ENCODE measurements around the gene AK8. TPM values are rescaled to one million over a fixed set of nuclear protein-coding genes. Genes with fewer than 3 reads are reported as not detected.

The AK8 gene
- total and polyA plus RNA-seq, 2 experiments from 2014 or later = 0.14 to 0.78 TPM

DNA sequence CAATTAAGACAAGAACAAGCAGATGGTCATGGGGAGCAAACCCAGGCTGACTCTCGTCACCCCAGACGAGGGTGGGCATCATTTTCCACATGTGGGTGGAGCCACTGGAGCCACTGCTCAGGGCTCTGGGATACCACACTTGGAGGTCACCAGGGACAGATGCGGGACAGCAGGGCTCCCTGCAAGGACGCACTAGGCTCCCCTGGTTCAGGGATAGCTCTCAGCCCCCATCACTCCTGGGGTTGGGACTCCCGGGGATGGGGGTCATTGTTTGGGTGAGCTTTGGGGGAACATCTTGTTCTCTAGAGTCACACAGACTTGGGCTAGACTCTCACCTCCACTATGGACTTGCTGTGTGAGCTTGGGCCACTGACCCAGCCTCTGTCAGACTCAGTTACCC lies 150.0 kb downstream of the AK8 start (continued):
- TF ChIP-seq, protein P1, sequence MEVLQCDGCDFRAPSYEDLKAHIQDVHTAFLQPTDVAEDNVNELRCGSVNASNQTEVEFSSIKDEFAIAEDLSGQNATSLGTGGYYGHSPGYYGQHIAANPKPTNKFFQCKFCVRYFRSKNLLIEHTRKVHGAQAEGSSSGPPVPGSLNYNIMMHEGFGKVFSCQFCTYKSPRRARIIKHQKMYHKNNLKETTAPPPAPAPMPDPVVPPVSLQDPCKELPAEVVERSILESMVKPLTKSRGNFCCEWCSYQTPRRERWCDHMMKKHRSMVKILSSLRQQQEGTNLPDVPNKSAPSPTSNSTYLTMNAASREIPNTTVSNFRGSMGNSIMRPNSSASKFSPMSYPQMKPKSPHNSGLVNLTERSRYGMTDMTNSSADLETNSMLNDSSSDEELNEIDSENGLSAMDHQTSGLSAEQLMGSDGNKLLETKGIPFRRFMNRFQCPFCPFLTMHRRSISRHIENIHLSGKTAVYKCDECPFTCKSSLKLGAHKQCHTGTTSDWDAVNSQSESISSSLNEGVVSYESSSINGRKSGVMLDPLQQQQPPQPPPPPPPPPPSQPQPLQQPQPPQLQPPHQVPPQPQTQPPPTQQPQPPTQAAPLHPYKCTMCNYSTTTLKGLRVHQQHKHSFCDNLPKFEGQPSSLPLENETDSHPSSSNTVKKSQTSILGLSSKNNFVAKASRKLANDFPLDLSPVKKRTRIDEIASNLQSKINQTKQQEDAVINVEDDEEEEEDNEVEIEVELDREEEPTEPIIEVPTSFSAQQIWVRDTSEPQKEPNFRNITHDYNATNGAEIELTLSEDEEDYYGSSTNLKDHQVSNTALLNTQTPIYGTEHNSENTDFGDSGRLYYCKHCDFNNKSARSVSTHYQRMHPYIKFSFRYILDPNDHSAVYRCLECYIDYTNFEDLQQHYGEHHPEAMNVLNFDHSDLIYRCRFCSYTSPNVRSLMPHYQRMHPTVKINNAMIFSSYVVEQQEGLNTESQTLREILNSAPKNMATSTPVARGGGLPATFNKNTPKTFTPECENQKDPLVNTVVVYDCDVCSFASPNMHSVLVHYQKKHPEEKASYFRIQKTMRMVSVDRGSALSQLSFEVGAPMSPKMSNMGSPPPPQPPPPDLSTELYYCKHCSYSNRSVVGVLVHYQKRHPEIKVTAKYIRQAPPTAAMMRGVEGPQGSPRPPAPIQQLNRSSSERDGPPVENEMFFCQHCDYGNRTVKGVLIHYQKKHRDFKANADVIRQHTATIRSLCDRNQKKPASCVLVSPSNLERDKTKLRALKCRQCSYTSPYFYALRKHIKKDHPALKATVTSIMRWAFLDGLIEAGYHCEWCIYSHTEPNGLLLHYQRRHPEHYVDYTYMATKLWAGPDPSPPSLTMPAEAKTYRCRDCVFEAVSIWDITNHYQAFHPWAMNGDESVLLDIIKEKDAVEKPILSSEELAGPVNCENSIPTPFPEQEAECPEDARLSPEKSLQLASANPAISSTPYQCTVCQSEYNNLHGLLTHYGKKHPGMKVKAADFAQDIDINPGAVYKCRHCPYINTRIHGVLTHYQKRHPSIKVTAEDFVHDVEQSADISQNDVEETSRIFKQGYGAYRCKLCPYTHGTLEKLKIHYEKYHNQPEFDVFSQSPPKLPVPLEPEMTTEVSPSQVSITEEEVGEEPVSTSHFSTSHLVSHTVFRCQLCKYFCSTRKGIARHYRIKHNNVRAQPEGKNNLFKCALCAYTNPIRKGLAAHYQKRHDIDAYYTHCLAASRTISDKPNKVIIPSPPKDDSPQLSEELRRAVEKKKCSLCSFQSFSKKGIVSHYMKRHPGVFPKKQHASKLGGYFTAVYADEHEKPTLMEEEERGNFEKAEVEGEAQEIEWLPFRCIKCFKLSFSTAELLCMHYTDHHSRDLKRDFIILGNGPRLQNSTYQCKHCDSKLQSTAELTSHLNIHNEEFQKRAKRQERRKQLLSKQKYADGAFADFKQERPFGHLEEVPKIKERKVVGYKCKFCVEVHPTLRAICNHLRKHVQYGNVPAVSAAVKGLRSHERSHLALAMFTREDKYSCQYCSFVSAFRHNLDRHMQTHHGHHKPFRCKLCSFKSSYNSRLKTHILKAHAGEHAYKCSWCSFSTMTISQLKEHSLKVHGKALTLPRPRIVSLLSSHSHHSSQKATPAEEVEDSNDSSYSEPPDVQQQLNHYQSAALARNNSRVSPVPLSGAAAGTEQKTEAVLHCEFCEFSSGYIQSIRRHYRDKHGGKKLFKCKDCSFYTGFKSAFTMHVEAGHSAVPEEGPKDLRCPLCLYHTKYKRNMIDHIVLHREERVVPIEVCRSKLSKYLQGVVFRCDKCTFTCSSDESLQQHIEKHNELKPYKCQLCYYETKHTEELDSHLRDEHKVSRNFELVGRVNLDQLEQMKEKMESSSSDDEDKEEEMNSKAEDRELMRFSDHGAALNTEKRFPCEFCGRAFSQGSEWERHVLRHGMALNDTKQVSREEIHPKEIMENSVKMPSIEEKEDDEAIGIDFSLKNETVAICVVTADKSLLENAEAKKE (CRISPR knock-in tag; IDR thresholded peaks at IDR 0.05) = no peak

DNA sequence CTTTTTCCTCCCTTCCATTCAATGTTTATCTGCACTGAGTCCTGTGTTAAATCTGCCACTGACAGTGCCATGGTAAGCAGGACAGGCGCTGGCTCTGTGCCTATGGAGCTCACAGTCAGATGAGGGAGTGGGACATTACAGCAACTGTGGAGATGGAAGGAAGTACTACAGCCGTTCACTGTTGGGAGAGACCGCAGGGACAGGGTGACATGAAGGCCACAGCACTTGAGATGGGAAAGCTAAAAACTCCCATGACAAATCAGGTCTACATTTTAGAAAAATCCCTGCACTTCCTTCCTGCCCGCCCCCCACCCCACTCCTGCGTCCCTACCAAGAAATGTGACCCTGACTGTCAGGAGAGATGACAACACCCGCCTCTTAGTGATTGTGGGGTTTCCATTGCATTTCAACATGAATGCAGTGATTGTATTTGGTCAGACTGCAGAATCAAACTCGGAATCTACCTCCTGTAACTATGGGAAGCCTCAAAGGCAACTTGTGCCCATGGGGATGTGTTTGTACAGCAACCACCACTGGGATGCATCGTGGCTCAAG lies 151.4 kb downstream of the AK8 start:
- no peak overlapping the region for H3K27ac Mint-ChIP-seq
- H3K36me3 ChIP-seq (ENCODE audit: insufficient read depth) = no peaks in the 10 kb centered on the region
- no peak for DNase-seq (ENCODE audit: low spot score)
- no peak overlapping the region for H3K4me3 Mint-ChIP-seq
- H3K27me3 ChIP-seq (ENCODE audit: insufficient read depth) = no peaks in the 10 kb centered on the region
- no peak for ATAC-seq
- H3F3A ChIP-seq (replicated peaks; ENCODE audit: low read depth) = no peaks in the 10 kb centered on the region
- H3K27ac ChIP-seq (ENCODE audit: low read depth) = no peak overlapping the region
- H3K4me1 ChIP-seq (ENCODE audit: insufficient read depth) = no peaks in the 10 kb centered on the region
- H3K4me1 Mint-ChIP-seq = peaks cover 10% of the 10 kb centered on the region; the same call in 1 of the 3 replicates
- no peaks in the 10 kb centered on the region for H4K20me1 ChIP-seq (replicated peaks; ENCODE audit: insufficient read depth)
- H2AFZ ChIP-seq = no peak overlapping the region
- no peaks in the 10 kb centered on the region for H3K9me3 Mint-ChIP-seq
- H3K9me2 ChIP-seq (ENCODE audit: insufficient read depth) = no peaks in the 10 kb centered on the region
- H3K27me3 Mint-ChIP-seq (ENCODE audit: insufficient read depth, low read depth, poor library complexity) = peaks cover 10% of the 10 kb centered on the region
- no peak overlapping the region for H3K4me2 ChIP-seq
- H3K79me2 ChIP-seq (replicated peaks; ENCODE audit: insufficient read depth) = no peaks in the 10 kb centered on the region
- no peaks in the 10 kb centered on the region for H3K36me3 Mint-ChIP-seq (ENCODE audit: low read depth)
- no peak overlapping the region for H3K4me3 ChIP-seq
- TF ChIP-seq, protein P2, sequence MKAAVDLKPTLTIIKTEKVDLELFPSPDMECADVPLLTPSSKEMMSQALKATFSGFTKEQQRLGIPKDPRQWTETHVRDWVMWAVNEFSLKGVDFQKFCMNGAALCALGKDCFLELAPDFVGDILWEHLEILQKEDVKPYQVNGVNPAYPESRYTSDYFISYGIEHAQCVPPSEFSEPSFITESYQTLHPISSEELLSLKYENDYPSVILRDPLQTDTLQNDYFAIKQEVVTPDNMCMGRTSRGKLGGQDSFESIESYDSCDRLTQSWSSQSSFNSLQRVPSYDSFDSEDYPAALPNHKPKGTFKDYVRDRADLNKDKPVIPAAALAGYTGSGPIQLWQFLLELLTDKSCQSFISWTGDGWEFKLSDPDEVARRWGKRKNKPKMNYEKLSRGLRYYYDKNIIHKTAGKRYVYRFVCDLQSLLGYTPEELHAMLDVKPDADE (IDR thresholded peaks at IDR 0.05) = no peak
- TF ChIP-seq, protein P3, sequence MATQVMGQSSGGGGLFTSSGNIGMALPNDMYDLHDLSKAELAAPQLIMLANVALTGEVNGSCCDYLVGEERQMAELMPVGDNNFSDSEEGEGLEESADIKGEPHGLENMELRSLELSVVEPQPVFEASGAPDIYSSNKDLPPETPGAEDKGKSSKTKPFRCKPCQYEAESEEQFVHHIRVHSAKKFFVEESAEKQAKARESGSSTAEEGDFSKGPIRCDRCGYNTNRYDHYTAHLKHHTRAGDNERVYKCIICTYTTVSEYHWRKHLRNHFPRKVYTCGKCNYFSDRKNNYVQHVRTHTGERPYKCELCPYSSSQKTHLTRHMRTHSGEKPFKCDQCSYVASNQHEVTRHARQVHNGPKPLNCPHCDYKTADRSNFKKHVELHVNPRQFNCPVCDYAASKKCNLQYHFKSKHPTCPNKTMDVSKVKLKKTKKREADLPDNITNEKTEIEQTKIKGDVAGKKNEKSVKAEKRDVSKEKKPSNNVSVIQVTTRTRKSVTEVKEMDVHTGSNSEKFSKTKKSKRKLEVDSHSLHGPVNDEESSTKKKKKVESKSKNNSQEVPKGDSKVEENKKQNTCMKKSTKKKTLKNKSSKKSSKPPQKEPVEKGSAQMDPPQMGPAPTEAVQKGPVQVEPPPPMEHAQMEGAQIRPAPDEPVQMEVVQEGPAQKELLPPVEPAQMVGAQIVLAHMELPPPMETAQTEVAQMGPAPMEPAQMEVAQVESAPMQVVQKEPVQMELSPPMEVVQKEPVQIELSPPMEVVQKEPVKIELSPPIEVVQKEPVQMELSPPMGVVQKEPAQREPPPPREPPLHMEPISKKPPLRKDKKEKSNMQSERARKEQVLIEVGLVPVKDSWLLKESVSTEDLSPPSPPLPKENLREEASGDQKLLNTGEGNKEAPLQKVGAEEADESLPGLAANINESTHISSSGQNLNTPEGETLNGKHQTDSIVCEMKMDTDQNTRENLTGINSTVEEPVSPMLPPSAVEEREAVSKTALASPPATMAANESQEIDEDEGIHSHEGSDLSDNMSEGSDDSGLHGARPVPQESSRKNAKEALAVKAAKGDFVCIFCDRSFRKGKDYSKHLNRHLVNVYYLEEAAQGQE (IDR thresholded peaks at IDR 0.05; ENCODE audit: unreplicated experiment) = no peak
- TF ChIP-seq EZH2 (IDR thresholded peaks at IDR 0.05; ENCODE audit: low read depth, unreplicated experiment) (no peak), ZNF114 (CRISPR knock-in tag; IDR thresholded peaks at IDR 0.05) (no peak), CREB1 (CRISPR knock-in tag; IDR thresholded peaks at IDR 0.05; ENCODE audit: low read depth) (no peak)
- TF ChIP-seq, protein P4, sequence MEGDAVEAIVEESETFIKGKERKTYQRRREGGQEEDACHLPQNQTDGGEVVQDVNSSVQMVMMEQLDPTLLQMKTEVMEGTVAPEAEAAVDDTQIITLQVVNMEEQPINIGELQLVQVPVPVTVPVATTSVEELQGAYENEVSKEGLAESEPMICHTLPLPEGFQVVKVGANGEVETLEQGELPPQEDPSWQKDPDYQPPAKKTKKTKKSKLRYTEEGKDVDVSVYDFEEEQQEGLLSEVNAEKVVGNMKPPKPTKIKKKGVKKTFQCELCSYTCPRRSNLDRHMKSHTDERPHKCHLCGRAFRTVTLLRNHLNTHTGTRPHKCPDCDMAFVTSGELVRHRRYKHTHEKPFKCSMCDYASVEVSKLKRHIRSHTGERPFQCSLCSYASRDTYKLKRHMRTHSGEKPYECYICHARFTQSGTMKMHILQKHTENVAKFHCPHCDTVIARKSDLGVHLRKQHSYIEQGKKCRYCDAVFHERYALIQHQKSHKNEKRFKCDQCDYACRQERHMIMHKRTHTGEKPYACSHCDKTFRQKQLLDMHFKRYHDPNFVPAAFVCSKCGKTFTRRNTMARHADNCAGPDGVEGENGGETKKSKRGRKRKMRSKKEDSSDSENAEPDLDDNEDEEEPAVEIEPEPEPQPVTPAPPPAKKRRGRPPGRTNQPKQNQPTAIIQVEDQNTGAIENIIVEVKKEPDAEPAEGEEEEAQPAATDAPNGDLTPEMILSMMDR (conservative IDR thresholded peaks at IDR 0.05; ENCODE audit: low read depth in 2 of 2) = no peak

All from GM23338 (cell line).